GM23338 (cell line): Measurements from ENCODE around the gene MAP3K5. TPM values are rescaled to one million over a fixed set of nuclear protein-coding genes. Genes with fewer than 3 reads are reported as not detected.

Experiments used
- ATAC-seq: fragments of 200-7000 bp; cut with Tn5 transposase; 3 replicates; pipeline ENCODE4 v1.9.1; 2020
- DNase-seq: peaks from one replicate; pipeline ENCODE4 v3.0.0-alpha.2; 2015; ENCODE audit warnings: low spot score
- H2AFZ ChIP-seq: fragments of 200-600 bp; sonication (generic); 2 replicates; pipeline ENCODE4 v1.8.0; 2016; ENCODE audit warnings: antibody characterized with exemption, mild to moderate bottlenecking, moderate library complexity
- H3F3A ChIP-seq: fragments of 200-600 bp; sonication (generic); replicated peaks from 2 replicates; pipeline ENCODE4 v1.8.0; 2017; ENCODE audit warnings: antibody characterized with exemption, mixed run types, low read depth
- H3K27ac ChIP-seq: fragments of 200-600 bp; sonication (generic); 2 replicates; pipeline ENCODE4 v1.6.1; 2016; ENCODE audit warnings: low read depth
- H3K27me3 ChIP-seq: fragments of 200-600 bp; sonication (generic); 2 replicates; pipeline ENCODE4 v1.8.0; 2016; ENCODE audit warnings: mild to moderate bottlenecking, mixed run types, moderate library complexity; ENCODE audit not compliant: insufficient read depth
- H3K36me3 ChIP-seq: fragments of 200-600 bp; sonication (generic); 2 replicates; pipeline ENCODE4 v1.8.0; 2016; ENCODE audit warnings: mild to moderate bottlenecking; ENCODE audit not compliant: insufficient read depth
- H3K4me1 ChIP-seq: fragments of 200-600 bp; sonication (generic); 2 replicates; pipeline ENCODE4 v1.8.0; 2016; ENCODE audit warnings: mild to moderate bottlenecking, moderate library complexity; ENCODE audit not compliant: insufficient read depth
- H3K4me2 ChIP-seq: fragments of 200-600 bp; sonication (generic); 2 replicates; pipeline ENCODE4 v1.7.1; 2017; ENCODE audit warnings: mixed run types
- H3K4me3 ChIP-seq: fragments of 200-600 bp; sonication (generic); 2 replicates; pipeline ENCODE4 v1.6.1; 2016; ENCODE audit warnings: mixed run types
- H3K79me2 ChIP-seq: fragments of 200-600 bp; sonication (generic); replicated peaks from 2 replicates; pipeline ENCODE4 v1.8.0; 2017; ENCODE audit warnings: mild to moderate bottlenecking; ENCODE audit not compliant: insufficient read depth
- H3K9me2 ChIP-seq: fragments of 200-600 bp; sonication (generic); 2 replicates; pipeline ENCODE4 v1.8.0; 2017; ENCODE audit not compliant: insufficient read depth
- H4K20me1 ChIP-seq: fragments of 200-600 bp; sonication (generic); replicated peaks from 2 replicates; pipeline ENCODE4 v1.8.0; 2017; ENCODE audit warnings: mild to moderate bottlenecking; ENCODE audit not compliant: insufficient read depth
- H3K27ac Mint-ChIP-seq: 2 replicates; pipeline ENCODE4 v1.8.0; 2020; ENCODE audit warnings: inconsistent platforms, mild to moderate bottlenecking, moderate library complexity, mixed read lengths
- H3K27me3 Mint-ChIP-seq: 3 replicates; pipeline ENCODE4 v1.8.0; 2022; ENCODE audit warnings: low read depth, mild to moderate bottlenecking, moderate library complexity, mixed read lengths, inconsistent platforms; ENCODE audit not compliant: insufficient read depth, poor library complexity
- H3K36me3 Mint-ChIP-seq: 3 replicates; pipeline ENCODE4 v1.8.0; 2021; ENCODE audit warnings: low read depth, mild to moderate bottlenecking, inconsistent platforms, moderate library complexity, mixed read lengths
- H3K4me1 Mint-ChIP-seq: 3 replicates; pipeline ENCODE4 v1.8.0; 2020; ENCODE audit warnings: mild to moderate bottlenecking, inconsistent platforms, mixed read lengths
- H3K4me3 Mint-ChIP-seq: 3 replicates; pipeline ENCODE4 v1.8.0; 2021; ENCODE audit warnings: moderate library complexity, mild to moderate bottlenecking, inconsistent platforms, mixed read lengths
- H3K9me3 Mint-ChIP-seq: 3 replicates; pipeline ENCODE4 v1.8.0; 2020; ENCODE audit warnings: moderate library complexity, mild to moderate bottlenecking, inconsistent platforms, mixed read lengths
- CREB1 ChIP-seq: fragments of 250-450 bp; sonication (Bioruptor Pico); IDR thresholded peaks from 2 replicates; pipeline ENCODE4 v1.5.0; 2020; ENCODE audit warnings: low read depth, mild to moderate bottlenecking, moderate library complexity
- NANOG ChIP-seq: IDR thresholded peaks from 2 replicates; pipeline ENCODE4 v1.6.1; 2016; ENCODE audit warnings: antibody characterized with exemption, borderline replicate concordance
- STAT1 ChIP-seq: IDR thresholded peaks from one replicate; pipeline ENCODE4 v1.6.1; 2016; ENCODE audit warnings: antibody characterized with exemption; ENCODE audit not compliant: unreplicated experiment
- ZNF331 ChIP-seq: fragments of 250-450 bp; sonication (Bioruptor Pico); IDR thresholded peaks from 2 replicates; pipeline ENCODE4 v1.5.0; 2020; ENCODE audit warnings: low read depth, mild to moderate bottlenecking, moderate library complexity
- polyA plus RNA-seq: library from polyadenylated mRNA; unstranded; fragments of >200 nt; fragmentation: Nextera tagmentation; extraction: Ambion mirVana; gene quantifications from 2 replicates; pipeline ENCODE4 v1.2.1, GENCODE V29; 2016
- total RNA-seq: library from RNA; depleted of rRNA; stranded (reverse); fragments of >200 nt; shearing (Covaris generic); gene quantifications from 2 replicates; pipeline ENCODE4 v1.2.3, GENCODE V29; 2014
- TF ChIP-seq, protein P1 (sequence below): IDR thresholded peaks from one replicate; pipeline ENCODE4 v1.6.1; 2018; ENCODE audit warnings: antibody characterized with exemption; ENCODE audit not compliant: unreplicated experiment
- TF ChIP-seq, protein P2 (sequence below): IDR thresholded peaks from 2 replicates; pipeline ENCODE4 v1.6.1; 2016; ENCODE audit warnings: antibody characterized with exemption
- TF ChIP-seq, protein P3 (sequence below): fragments of 250-450 bp; sonication (Bioruptor Pico); IDR thresholded peaks from 2 replicates; pipeline ENCODE4 v1.5.0; 2020; ENCODE audit warnings: mild to moderate bottlenecking, moderate library complexity

Gene MAP3K5
- total and polyA plus RNA-seq, 2 experiments from 2014 or later = 0.76 to 2.8 TPM

DNA sequence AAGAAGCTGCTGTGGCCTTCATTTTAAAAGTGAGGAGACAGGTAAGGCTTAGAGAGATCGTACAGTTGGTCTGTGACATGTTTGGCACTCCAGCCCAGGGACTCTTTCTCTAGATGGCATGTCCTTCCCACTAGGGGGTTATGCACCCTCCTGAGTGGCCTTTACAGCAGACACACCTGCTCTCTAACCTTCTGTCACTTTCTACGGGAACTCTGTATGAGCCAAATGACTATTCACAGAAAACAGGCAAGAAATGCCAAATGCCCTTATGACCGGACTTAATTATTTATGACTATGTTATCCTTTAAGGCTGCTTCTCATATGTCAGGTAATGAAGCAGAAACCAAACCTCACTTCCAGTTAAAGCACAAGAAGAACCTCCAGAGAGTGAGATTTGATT, 91.2 kb downstream of the MAP3K5 start:
- H3K9me3 Mint-ChIP-seq = no peaks in the 10 kb centered on the region
- Histone ChIP-seq H2AFZ (no peak overlapping the region), H3K79me2 (no peaks in the 10 kb centered on the region), H3K4me1 (no peaks in the 10 kb centered on the region), H3F3A (no peaks in the 10 kb centered on the region), H3K9me2 (no peaks in the 10 kb centered on the region), H3K36me3 (no peaks in the 10 kb centered on the region), H4K20me1 (no peaks in the 10 kb centered on the region), H3K4me3 (no peak overlapping the region), H3K4me2 (no peak overlapping the region), H3K27me3 (no peaks in the 10 kb centered on the region), H3K27ac (no peak overlapping the region)
- H3K36me3 Mint-ChIP-seq = no peaks in the 10 kb centered on the region
- TF ChIP-seq, protein P1, sequence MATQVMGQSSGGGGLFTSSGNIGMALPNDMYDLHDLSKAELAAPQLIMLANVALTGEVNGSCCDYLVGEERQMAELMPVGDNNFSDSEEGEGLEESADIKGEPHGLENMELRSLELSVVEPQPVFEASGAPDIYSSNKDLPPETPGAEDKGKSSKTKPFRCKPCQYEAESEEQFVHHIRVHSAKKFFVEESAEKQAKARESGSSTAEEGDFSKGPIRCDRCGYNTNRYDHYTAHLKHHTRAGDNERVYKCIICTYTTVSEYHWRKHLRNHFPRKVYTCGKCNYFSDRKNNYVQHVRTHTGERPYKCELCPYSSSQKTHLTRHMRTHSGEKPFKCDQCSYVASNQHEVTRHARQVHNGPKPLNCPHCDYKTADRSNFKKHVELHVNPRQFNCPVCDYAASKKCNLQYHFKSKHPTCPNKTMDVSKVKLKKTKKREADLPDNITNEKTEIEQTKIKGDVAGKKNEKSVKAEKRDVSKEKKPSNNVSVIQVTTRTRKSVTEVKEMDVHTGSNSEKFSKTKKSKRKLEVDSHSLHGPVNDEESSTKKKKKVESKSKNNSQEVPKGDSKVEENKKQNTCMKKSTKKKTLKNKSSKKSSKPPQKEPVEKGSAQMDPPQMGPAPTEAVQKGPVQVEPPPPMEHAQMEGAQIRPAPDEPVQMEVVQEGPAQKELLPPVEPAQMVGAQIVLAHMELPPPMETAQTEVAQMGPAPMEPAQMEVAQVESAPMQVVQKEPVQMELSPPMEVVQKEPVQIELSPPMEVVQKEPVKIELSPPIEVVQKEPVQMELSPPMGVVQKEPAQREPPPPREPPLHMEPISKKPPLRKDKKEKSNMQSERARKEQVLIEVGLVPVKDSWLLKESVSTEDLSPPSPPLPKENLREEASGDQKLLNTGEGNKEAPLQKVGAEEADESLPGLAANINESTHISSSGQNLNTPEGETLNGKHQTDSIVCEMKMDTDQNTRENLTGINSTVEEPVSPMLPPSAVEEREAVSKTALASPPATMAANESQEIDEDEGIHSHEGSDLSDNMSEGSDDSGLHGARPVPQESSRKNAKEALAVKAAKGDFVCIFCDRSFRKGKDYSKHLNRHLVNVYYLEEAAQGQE = no peak
- TF ChIP-seq NANOG = no peak
- TF ChIP-seq, protein P2, sequence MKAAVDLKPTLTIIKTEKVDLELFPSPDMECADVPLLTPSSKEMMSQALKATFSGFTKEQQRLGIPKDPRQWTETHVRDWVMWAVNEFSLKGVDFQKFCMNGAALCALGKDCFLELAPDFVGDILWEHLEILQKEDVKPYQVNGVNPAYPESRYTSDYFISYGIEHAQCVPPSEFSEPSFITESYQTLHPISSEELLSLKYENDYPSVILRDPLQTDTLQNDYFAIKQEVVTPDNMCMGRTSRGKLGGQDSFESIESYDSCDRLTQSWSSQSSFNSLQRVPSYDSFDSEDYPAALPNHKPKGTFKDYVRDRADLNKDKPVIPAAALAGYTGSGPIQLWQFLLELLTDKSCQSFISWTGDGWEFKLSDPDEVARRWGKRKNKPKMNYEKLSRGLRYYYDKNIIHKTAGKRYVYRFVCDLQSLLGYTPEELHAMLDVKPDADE = no peak
- no peak for TF ChIP-seq CREB1 (CRISPR knock-in tag)
- TF ChIP-seq, protein P3, sequence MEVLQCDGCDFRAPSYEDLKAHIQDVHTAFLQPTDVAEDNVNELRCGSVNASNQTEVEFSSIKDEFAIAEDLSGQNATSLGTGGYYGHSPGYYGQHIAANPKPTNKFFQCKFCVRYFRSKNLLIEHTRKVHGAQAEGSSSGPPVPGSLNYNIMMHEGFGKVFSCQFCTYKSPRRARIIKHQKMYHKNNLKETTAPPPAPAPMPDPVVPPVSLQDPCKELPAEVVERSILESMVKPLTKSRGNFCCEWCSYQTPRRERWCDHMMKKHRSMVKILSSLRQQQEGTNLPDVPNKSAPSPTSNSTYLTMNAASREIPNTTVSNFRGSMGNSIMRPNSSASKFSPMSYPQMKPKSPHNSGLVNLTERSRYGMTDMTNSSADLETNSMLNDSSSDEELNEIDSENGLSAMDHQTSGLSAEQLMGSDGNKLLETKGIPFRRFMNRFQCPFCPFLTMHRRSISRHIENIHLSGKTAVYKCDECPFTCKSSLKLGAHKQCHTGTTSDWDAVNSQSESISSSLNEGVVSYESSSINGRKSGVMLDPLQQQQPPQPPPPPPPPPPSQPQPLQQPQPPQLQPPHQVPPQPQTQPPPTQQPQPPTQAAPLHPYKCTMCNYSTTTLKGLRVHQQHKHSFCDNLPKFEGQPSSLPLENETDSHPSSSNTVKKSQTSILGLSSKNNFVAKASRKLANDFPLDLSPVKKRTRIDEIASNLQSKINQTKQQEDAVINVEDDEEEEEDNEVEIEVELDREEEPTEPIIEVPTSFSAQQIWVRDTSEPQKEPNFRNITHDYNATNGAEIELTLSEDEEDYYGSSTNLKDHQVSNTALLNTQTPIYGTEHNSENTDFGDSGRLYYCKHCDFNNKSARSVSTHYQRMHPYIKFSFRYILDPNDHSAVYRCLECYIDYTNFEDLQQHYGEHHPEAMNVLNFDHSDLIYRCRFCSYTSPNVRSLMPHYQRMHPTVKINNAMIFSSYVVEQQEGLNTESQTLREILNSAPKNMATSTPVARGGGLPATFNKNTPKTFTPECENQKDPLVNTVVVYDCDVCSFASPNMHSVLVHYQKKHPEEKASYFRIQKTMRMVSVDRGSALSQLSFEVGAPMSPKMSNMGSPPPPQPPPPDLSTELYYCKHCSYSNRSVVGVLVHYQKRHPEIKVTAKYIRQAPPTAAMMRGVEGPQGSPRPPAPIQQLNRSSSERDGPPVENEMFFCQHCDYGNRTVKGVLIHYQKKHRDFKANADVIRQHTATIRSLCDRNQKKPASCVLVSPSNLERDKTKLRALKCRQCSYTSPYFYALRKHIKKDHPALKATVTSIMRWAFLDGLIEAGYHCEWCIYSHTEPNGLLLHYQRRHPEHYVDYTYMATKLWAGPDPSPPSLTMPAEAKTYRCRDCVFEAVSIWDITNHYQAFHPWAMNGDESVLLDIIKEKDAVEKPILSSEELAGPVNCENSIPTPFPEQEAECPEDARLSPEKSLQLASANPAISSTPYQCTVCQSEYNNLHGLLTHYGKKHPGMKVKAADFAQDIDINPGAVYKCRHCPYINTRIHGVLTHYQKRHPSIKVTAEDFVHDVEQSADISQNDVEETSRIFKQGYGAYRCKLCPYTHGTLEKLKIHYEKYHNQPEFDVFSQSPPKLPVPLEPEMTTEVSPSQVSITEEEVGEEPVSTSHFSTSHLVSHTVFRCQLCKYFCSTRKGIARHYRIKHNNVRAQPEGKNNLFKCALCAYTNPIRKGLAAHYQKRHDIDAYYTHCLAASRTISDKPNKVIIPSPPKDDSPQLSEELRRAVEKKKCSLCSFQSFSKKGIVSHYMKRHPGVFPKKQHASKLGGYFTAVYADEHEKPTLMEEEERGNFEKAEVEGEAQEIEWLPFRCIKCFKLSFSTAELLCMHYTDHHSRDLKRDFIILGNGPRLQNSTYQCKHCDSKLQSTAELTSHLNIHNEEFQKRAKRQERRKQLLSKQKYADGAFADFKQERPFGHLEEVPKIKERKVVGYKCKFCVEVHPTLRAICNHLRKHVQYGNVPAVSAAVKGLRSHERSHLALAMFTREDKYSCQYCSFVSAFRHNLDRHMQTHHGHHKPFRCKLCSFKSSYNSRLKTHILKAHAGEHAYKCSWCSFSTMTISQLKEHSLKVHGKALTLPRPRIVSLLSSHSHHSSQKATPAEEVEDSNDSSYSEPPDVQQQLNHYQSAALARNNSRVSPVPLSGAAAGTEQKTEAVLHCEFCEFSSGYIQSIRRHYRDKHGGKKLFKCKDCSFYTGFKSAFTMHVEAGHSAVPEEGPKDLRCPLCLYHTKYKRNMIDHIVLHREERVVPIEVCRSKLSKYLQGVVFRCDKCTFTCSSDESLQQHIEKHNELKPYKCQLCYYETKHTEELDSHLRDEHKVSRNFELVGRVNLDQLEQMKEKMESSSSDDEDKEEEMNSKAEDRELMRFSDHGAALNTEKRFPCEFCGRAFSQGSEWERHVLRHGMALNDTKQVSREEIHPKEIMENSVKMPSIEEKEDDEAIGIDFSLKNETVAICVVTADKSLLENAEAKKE (CRISPR knock-in tag) = no peak
- no peak for TF ChIP-seq ZNF331
- no peak for TF ChIP-seq STAT1
- no peak for ATAC-seq
- no peak for DNase-seq
- no peaks in the 10 kb centered on the region for H3K27me3 Mint-ChIP-seq
- H3K4me1 Mint-ChIP-seq = no peaks in the 10 kb centered on the region
- H3K4me3 Mint-ChIP-seq = no peak overlapping the region
- no peak overlapping the region for H3K27ac Mint-ChIP-seq
